MM.1S (cell line): ENCODE data around the gene TCERG1L.

Experiments used
- DNase-seq: peaks from one replicate; pipeline ENCODE4 v3.0.0-alpha.2; 2015
- H2AFZ ChIP-seq: fragments of 300-600 bp; sonication (generic); 2 replicates; pipeline ENCODE4 v1.6.0; 2016; ENCODE audit warnings: antibody characterized with exemption, low read length
- H3F3A ChIP-seq: fragments of 300-600 bp; sonication (generic); 2 replicates; pipeline ENCODE4 v1.6.1; 2016; ENCODE audit warnings: mild to moderate bottlenecking, antibody characterized with exemption, low read length, moderate library complexity, mixed read lengths; ENCODE audit not compliant: insufficient read depth
- H3K27ac ChIP-seq: fragments of 300-600 bp; sonication (generic); 2 replicates; pipeline ENCODE4 v1.5.1; 2016; ENCODE audit warnings: mild to moderate bottlenecking, low read length
- H3K27me3 ChIP-seq: fragments of 300-600 bp; sonication (generic); replicated peaks from 2 replicates; pipeline ENCODE4 v1.6.0; 2016; ENCODE audit warnings: low read length; ENCODE audit not compliant: insufficient read depth
- H3K36me3 ChIP-seq: fragments of 300-600 bp; sonication (generic); replicated peaks from 2 replicates; pipeline ENCODE4 v1.6.1; 2016; ENCODE audit warnings: mild to moderate bottlenecking, low read length, mixed read lengths; ENCODE audit not compliant: insufficient read depth
- H3K4me1 ChIP-seq: fragments of 300-600 bp; sonication (generic); 2 replicates; pipeline ENCODE4 v1.6.1; 2016; ENCODE audit warnings: low read length, mixed read lengths
- H3K4me2 ChIP-seq: fragments of 300-600 bp; sonication (generic); 2 replicates; pipeline ENCODE4 v1.6.0; 2016; ENCODE audit warnings: low read depth, low read length
- H3K4me3 ChIP-seq: fragments of 300-600 bp; sonication (generic); 2 replicates; pipeline ENCODE4 v1.5.1; 2016; ENCODE audit warnings: low read length, mixed read lengths
- H3K79me2 ChIP-seq: fragments of 300-600 bp; sonication (generic); 2 replicates; pipeline ENCODE4 v1.6.1; 2016; ENCODE audit warnings: mixed run types, low read length, mixed read lengths
- H3K9ac ChIP-seq: fragments of 300-600 bp; sonication (generic); 2 replicates; pipeline ENCODE4 v1.6.1; 2016; ENCODE audit warnings: low read length, mixed read lengths
- H3K9me2 ChIP-seq: fragments of 300-600 bp; sonication (generic); replicated peaks from 2 replicates; pipeline ENCODE4 v1.6.1; 2016; ENCODE audit warnings: mild to moderate bottlenecking, low read length, mixed read lengths; ENCODE audit not compliant: insufficient read depth
- H3K9me3 ChIP-seq: fragments of 300-600 bp; sonication (generic); replicated peaks from 2 replicates; pipeline ENCODE4 v1.6.1; 2016; ENCODE audit warnings: mild to moderate bottlenecking, low read length, mixed read lengths; ENCODE audit not compliant: insufficient read depth
- H4K20me1 ChIP-seq: fragments of 300-600 bp; sonication (generic); 2 replicates; pipeline ENCODE4 v1.6.1; 2016; ENCODE audit warnings: mild to moderate bottlenecking, low read length, moderate library complexity, mixed read lengths; ENCODE audit not compliant: insufficient read depth
- EZH2 ChIP-seq: fragments of 300-600 bp; sonication (generic); optimal IDR thresholded peaks from 2 replicates; pipeline ENCODE3; 2017; ENCODE audit warnings: low read depth, mild to moderate bottlenecking, antibody characterized with exemption, low read length, mixed read lengths
- EZH2phosphoT487 ChIP-seq: fragments of 300-600 bp; sonication (generic); IDR thresholded peaks from 2 replicates; pipeline ENCODE4 v1.6.1; 2018; ENCODE audit warnings: antibody characterized with exemption, low read length
- TF ChIP-seq, protein P1 (sequence below): fragments of 300-600 bp; sonication (generic); IDR thresholded peaks from 2 replicates; pipeline ENCODE4 v1.5.1; 2016; ENCODE audit warnings: antibody characterized with exemption, low read length, mixed read lengths

Gene TCERG1L

DNA sequence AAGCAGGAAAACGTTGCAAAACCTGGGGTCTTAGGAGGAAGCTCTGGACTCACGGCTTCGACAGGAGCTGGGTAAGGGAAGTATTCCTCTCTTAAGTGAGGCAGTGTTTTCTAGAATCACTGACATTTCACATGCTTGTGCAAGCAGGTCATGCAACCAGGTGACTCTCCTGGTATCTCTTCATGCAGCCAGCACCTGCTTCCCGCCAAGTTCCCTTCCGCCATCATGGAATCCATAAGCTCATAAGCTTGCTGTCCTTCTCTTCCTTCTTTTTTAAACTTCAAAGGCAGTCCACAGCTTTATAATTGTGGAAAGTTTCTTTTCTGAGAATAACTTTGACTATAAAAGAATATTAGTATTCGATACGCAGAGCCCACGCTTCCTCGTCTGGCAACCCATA lies 256.1 kb downstream of the TCERG1L start:
- no peaks in the 10 kb centered on the region for H3K4me1 ChIP-seq
- H3K9me2 ChIP-seq, result no peaks in the 10 kb centered on the region
- H2AFZ ChIP-seq, result no peak overlapping the region
- no peaks in the 10 kb centered on the region for H3K36me3 ChIP-seq
- no peaks in the 10 kb centered on the region for H4K20me1 ChIP-seq
- H3K27ac ChIP-seq, result no peak overlapping the region
- H3K9me3 ChIP-seq, result no peaks in the 10 kb centered on the region
- H3K27me3 ChIP-seq, result no peaks in the 10 kb centered on the region
- DNase-seq, result no peak
- H3K9ac ChIP-seq, result no peak overlapping the region
- TF ChIP-seq EZH2phosphoT487, result no peak
- TF ChIP-seq, protein P1, sequence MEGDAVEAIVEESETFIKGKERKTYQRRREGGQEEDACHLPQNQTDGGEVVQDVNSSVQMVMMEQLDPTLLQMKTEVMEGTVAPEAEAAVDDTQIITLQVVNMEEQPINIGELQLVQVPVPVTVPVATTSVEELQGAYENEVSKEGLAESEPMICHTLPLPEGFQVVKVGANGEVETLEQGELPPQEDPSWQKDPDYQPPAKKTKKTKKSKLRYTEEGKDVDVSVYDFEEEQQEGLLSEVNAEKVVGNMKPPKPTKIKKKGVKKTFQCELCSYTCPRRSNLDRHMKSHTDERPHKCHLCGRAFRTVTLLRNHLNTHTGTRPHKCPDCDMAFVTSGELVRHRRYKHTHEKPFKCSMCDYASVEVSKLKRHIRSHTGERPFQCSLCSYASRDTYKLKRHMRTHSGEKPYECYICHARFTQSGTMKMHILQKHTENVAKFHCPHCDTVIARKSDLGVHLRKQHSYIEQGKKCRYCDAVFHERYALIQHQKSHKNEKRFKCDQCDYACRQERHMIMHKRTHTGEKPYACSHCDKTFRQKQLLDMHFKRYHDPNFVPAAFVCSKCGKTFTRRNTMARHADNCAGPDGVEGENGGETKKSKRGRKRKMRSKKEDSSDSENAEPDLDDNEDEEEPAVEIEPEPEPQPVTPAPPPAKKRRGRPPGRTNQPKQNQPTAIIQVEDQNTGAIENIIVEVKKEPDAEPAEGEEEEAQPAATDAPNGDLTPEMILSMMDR, result no peak
- TF ChIP-seq EZH2, result no peak
- H3F3A ChIP-seq, result no peaks in the 10 kb centered on the region
- H3K4me2 ChIP-seq, result no peak overlapping the region
- H3K4me3 ChIP-seq, result no peak overlapping the region
- no peaks in the 10 kb centered on the region for H3K79me2 ChIP-seq

- no peaks in the 10 kb centered on the region for H3K36me3 ChIP-seq
- no peaks in the 10 kb centered on the region for H3F3A ChIP-seq
- no peaks in the 10 kb centered on the region for H3K79me2 ChIP-seq
- no peak overlapping the region for H2AFZ ChIP-seq
- TF ChIP-seq, protein P1, result no peak
- no peak for TF ChIP-seq EZH2phosphoT487
- no peaks in the 10 kb centered on the region for H3K27me3 ChIP-seq
- H3K4me2 ChIP-seq, result no peak overlapping the region
- no peaks in the 10 kb centered on the region for H3K9me2 ChIP-seq
- no peak for DNase-seq
- no peaks in the 10 kb centered on the region for H3K9me3 ChIP-seq
- no peaks in the 10 kb centered on the region for H3K4me1 ChIP-seq
- no peak overlapping the region for H3K4me3 ChIP-seq
- no peak overlapping the region for H3K27ac ChIP-seq
- H4K20me1 ChIP-seq, result no peaks in the 10 kb centered on the region
- no peak overlapping the region for H3K9ac ChIP-seq
Observed at GRCh38 chr10:131053192-131053591, 258.3 kb downstream of the TCERG1L start.

DNA sequence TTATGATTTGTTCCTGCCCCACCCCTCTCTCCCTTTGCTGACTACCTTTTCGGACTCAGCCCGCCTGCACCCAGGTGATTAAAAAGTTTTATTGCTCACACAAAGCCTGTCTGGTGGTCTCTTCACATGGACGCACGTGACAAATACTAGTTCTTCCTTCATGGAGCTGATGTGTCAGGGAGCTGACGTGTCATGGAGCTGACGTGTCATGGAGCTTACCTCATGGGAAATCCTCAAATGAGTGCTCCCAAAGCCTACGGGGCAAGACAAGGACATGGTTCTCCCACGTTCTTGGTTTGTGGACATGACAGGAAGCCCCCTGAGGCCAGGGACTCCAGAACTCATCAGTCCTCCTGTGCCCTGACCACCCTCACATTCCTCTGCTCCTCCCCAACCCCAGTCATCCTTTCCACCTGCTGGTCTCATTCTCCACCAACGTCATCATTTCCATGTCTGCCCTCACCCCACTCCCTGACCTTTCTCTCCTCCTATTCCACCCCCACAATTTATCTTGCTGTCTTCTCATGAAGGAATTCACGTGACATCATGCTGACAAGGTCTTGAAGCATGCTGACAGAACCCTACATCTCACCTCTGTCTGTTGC lies 261.3 kb downstream of the TCERG1L start:
- Histone ChIP-seq H3K79me2 (no peaks in the 10 kb centered on the region), H3K27me3 (no peaks in the 10 kb centered on the region), H3K9me2 (no peaks in the 10 kb centered on the region), H2AFZ (no peak overlapping the region), H3K4me2 (no peak overlapping the region), H4K20me1 (no peaks in the 10 kb centered on the region), H3K9ac (no peak overlapping the region), H3K36me3 (no peaks in the 10 kb centered on the region), H3K27ac (no peak overlapping the region), H3K4me1 (no peaks in the 10 kb centered on the region), H3K9me3 (no peaks in the 10 kb centered on the region), H3K4me3 (no peak overlapping the region), H3F3A (no peaks in the 10 kb centered on the region)
- TF ChIP-seq, protein P1, result no peak
- TF ChIP-seq EZH2, result no peak
- no peak for TF ChIP-seq EZH2phosphoT487
- no peak for DNase-seq
